Vagina (tissue), 2 donors: ENCODE measurements around the gene ALPG.

Experiments used
- CTCF ChIP-seq, 3 experiments: fragments of 450-650 bp in 2 of 3; fragments of 200-600 bp in 1 of 3; sonication (generic) in 1 of 3; IDR thresholded peaks; one replicate each; pipeline ENCODE4 v1.5.1; 2017 to 2019; ENCODE audit warnings: antibody characterized with exemption in 3 of 3, mild to moderate bottlenecking in 2 of 3, moderate library complexity in 2 of 3
- POLR2A ChIP-seq, 2 donors: fragments of 450-650 bp; IDR thresholded peaks; one replicate each; pipeline ENCODE4 v1.6.1; 2017; ENCODE audit warnings: antibody characterized with exemption in 2 of 2, mild to moderate bottlenecking in 2 of 2, moderate library complexity in 2 of 2
- POLR2AphosphoS5 ChIP-seq, 2 donors: sonication (generic); formaldehyde crosslinking; IDR thresholded peaks; one replicate each; pipeline ENCODE4 v1.9.0; 2017; ENCODE audit warnings: antibody characterized with exemption in 2 of 2, mild to moderate bottlenecking in 2 of 2, low read depth in 1 of 2; ENCODE audit not compliant: insufficient read depth in 1 of 2

GRCh38 chr2:232422051-232422450 is 15.4 kb downstream of the ALPG start:
- no peak for TF ChIP-seq CTCF (IDR thresholded peaks at IDR 0.05)
- no peak for TF ChIP-seq POLR2AphosphoS5 (IDR thresholded peaks at IDR 0.05; ENCODE audit: insufficient read depth in 1 of 2, low read depth in 1 of 2)
- no peak for TF ChIP-seq POLR2A (IDR thresholded peaks at IDR 0.05)
